SK-N-SH (cell line): ENCODE data around the gene TLE1. TPM values are rescaled to one million over a fixed set of nuclear protein-coding genes. Genes with fewer than 3 reads are reported as not detected.
A peak's percentile ranks its signal among the peaks of the same experiment; 100 is the strongest.

Source experiments
- CHD2 ChIP-seq: fragments of 150-350 bp; IDR thresholded peaks from 2 replicates; pipeline ENCODE4 v1.6.1; 2018; ENCODE audit warnings: low read length; ENCODE audit not compliant: partially characterized antibody
- ELF1 ChIP-seq: IDR thresholded peaks from 2 replicates; pipeline ENCODE4 v1.4.0; 2012
- EP300 ChIP-seq, 2 experiments: IDR thresholded peaks; 2 replicates each; pipeline versions ENCODE4 v1.4.0 to v1.6.1; 2012; ENCODE audit warnings: borderline replicate concordance in 1 of 2, low read depth in 1 of 2, low read length in 1 of 2
- EZH2phosphoT487 ChIP-seq: fragments of 200-600 bp; sonication (generic); IDR thresholded peaks from 2 replicates; pipeline ENCODE4 v1.6.1; 2017; ENCODE audit warnings: low read depth, mixed run types, mild to moderate bottlenecking, antibody characterized with exemption, moderate library complexity, borderline replicate concordance
- FOSL2 ChIP-seq: IDR thresholded peaks from 2 replicates; pipeline ENCODE4 v1.4.0; 2012; ENCODE audit warnings: low read depth, mild to moderate bottlenecking, moderate library complexity, borderline replicate concordance
- FOXM1 ChIP-seq: IDR thresholded peaks from 2 replicates; pipeline ENCODE4 v1.4.0; 2012; ENCODE audit warnings: low read depth, mild to moderate bottlenecking
- JUND ChIP-seq: IDR thresholded peaks from 2 replicates; pipeline ENCODE4 v1.4.0; 2012
- MXI1 ChIP-seq: IDR thresholded peaks from 2 replicates; pipeline ENCODE4 v1.6.1; 2012; ENCODE audit warnings: mild to moderate bottlenecking, low read depth, low read length, improper control_type of control experiment
- NRF1 ChIP-seq: IDR thresholded peaks from 2 replicates; pipeline ENCODE4 v1.6.1; 2012; ENCODE audit warnings: low read depth, mild to moderate bottlenecking, low read length
- PBX3 ChIP-seq: IDR thresholded peaks from 2 replicates; pipeline ENCODE4; 2012
- POLR2AphosphoS5 ChIP-seq: IDR thresholded peaks from 2 replicates; pipeline ENCODE4 v1.6.1; 2012; ENCODE audit warnings: low read depth, low read length
- RCOR1 ChIP-seq: fragments of 150-350 bp; IDR thresholded peaks from 2 replicates; pipeline ENCODE4 v1.6.1; 2017; ENCODE audit warnings: antibody characterized with exemption, low read length
- REST ChIP-seq: IDR thresholded peaks from 2 replicates; pipeline ENCODE4 v1.6.1; 2012; ENCODE audit warnings: mild to moderate bottlenecking, low read depth, low read length, moderate library complexity
- RFX5 ChIP-seq: IDR thresholded peaks from 2 replicates; pipeline ENCODE4 v1.6.1; 2012; ENCODE audit warnings: mild to moderate bottlenecking, improper control_type of control experiment, low read length
- RXRA ChIP-seq: IDR thresholded peaks from 2 replicates; pipeline ENCODE4 v1.4.0; 2012; ENCODE audit warnings: low read depth, mild to moderate bottlenecking, borderline replicate concordance
- SIN3A ChIP-seq: IDR thresholded peaks from 2 replicates; pipeline ENCODE4 v1.6.1; 2012; ENCODE audit warnings: low read depth, mild to moderate bottlenecking, low read length, moderate library complexity, borderline replicate concordance
- TEAD4 ChIP-seq: IDR thresholded peaks from 2 replicates; pipeline ENCODE4 v1.4.0; 2012; ENCODE audit warnings: mild to moderate bottlenecking, borderline replicate concordance; ENCODE audit not compliant: insufficient read depth
- USF1 ChIP-seq: IDR thresholded peaks from 2 replicates; pipeline ENCODE4 v1.4.0; 2012; ENCODE audit warnings: low read depth, borderline replicate concordance
- USF2 ChIP-seq: fragments of 150-350 bp; IDR thresholded peaks from 2 replicates; pipeline ENCODE4 v1.6.1; 2017; ENCODE audit warnings: antibody characterized with exemption, low read length, low read depth, borderline replicate concordance
- YY1 ChIP-seq: IDR thresholded peaks from 2 replicates; pipeline ENCODE4 v1.4.0; 2012; ENCODE audit warnings: low read depth, mild to moderate bottlenecking
- polyA plus RNA-seq, 3 experiments: library from polyadenylated mRNA; depleted of rRNA; stranded (reverse); fragments of >200 nt; gene quantifications; 2 replicates each; pipeline ENCODE4 v1.2.3, GENCODE V29; 2012

The TLE1 gene
- polyA plus RNA-seq, 1 of the 3 experiments (the other 2 are of a cell fraction), result 33.0 TPM

GRCh38 chr9:81535542-81536241, 153.7 kb downstream of the TLE1 start (continued):
- TF ChIP-seq EP300 (IDR thresholded peaks at IDR 0.05; ENCODE audit: borderline replicate concordance in 1 of 2, low read depth in 1 of 2, low read length in 1 of 2), result peak in 1 of 2 experiments; percentile 64; a peak in 2 of 4 replicates
- TF ChIP-seq YY1, result no peak
- no peak for TF ChIP-seq ELF1
- TF ChIP-seq JUND, result 0 out of 2 replicates have a peak, but pooled peaks have one; percentile 15
- TF ChIP-seq RXRA, result no peak
- TF ChIP-seq USF2, result no peak
- TF ChIP-seq RCOR1, result no peak
- TF ChIP-seq FOSL2, result peak; percentile 51; the same call in 1 of the 2 replicates
- no peak for TF ChIP-seq RFX5
- no peak for TF ChIP-seq USF1
- peak; percentile 47; the same call in 1 of the 2 replicates for TF ChIP-seq TEAD4
- TF ChIP-seq NRF1, result no peak
- no peak for TF ChIP-seq MXI1
- TF ChIP-seq POLR2AphosphoS5, result no peak
- TF ChIP-seq FOXM1, result no peak
- TF ChIP-seq REST, result no peak
- TF ChIP-seq EZH2phosphoT487, result no peak
- TF ChIP-seq CHD2, result no peak
- peak; percentile 81 for TF ChIP-seq PBX3
- no peak for TF ChIP-seq SIN3A
